ENCODE data around the gene CCDC149.

GRCh38 chr4:24831637-24832036, 81.2 kb downstream of the CCDC149 start:
- TF ChIP-seq, protein P1, sequence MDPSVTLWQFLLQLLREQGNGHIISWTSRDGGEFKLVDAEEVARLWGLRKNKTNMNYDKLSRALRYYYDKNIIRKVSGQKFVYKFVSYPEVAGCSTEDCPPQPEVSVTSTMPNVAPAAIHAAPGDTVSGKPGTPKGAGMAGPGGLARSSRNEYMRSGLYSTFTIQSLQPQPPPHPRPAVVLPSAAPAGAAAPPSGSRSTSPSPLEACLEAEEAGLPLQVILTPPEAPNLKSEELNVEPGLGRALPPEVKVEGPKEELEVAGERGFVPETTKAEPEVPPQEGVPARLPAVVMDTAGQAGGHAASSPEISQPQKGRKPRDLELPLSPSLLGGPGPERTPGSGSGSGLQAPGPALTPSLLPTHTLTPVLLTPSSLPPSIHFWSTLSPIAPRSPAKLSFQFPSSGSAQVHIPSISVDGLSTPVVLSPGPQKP (IDR thresholded peaks at IDR 0.05; ENCODE audit: low read depth, low read length) = no peak
- TF ChIP-seq REST (IDR thresholded peaks at IDR 0.05) (no peak), HMGXB4 (CRISPR knock-in tag; IDR thresholded peaks at IDR 0.05; ENCODE audit: borderline replicate concordance) (no peak), EP300 (IDR thresholded peaks at IDR 0.05) (no peak), NPAS2 (CRISPR knock-in tag; IDR thresholded peaks at IDR 0.05; ENCODE audit: borderline replicate concordance) (no peak)
